Neural crest cell (in vitro differentiated cells): Measurements from ENCODE around the gene TARS2. TPM values are rescaled to one million over a fixed set of nuclear protein-coding genes. Genes with fewer than 3 reads are reported as not detected.
A peak's percentile ranks its signal among the peaks of the same experiment; 100 is the strongest.

Experiments used
- DNase-seq: peaks from one replicate; pipeline ENCODE4 v3.0.0; 2021; ENCODE audit warnings: low read depth, mixed read lengths, low spot score
- H3K27ac Mint-ChIP-seq: one replicate; pipeline ENCODE4 v1.8.0; 2021; ENCODE audit warnings: mild to moderate bottlenecking, mixed read lengths; ENCODE audit not compliant: unreplicated experiment
- H3K27me3 Mint-ChIP-seq: 2 replicates; pipeline ENCODE4 v1.8.0; 2021; ENCODE audit warnings: low read depth, mild to moderate bottlenecking, mixed read lengths
- H3K36me3 Mint-ChIP-seq: 2 replicates; pipeline ENCODE4 v1.8.0; 2021; ENCODE audit warnings: low read depth, mild to moderate bottlenecking, mixed read lengths
- H3K4me1 Mint-ChIP-seq: 2 replicates; pipeline ENCODE4 v1.8.0; 2021; ENCODE audit warnings: mixed read lengths
- H3K4me3 Mint-ChIP-seq: one replicate; pipeline ENCODE4 v1.8.0; 2021; ENCODE audit warnings: mild to moderate bottlenecking, mixed read lengths
- H3K9me3 Mint-ChIP-seq: 2 replicates; pipeline ENCODE4 v1.8.0; 2021; ENCODE audit warnings: mixed read lengths
- total RNA-seq: library from RNA; stranded (reverse); gene quantifications from 2 replicates; pipeline ENCODE4 v1.2.1, GENCODE V29; 2021
- TF ChIP-seq, protein P1 (sequence below): fragments of 200-600 bp; sonication (generic); conservative IDR thresholded peaks from 2 replicates; pipeline ENCODE4 v1.5.0; 2021; ENCODE audit warnings: antibody characterized with exemption, mild to moderate bottlenecking

The TARS2 gene
- total RNA-seq, 1 donor from 2014 or later: 31.1 TPM

DNA sequence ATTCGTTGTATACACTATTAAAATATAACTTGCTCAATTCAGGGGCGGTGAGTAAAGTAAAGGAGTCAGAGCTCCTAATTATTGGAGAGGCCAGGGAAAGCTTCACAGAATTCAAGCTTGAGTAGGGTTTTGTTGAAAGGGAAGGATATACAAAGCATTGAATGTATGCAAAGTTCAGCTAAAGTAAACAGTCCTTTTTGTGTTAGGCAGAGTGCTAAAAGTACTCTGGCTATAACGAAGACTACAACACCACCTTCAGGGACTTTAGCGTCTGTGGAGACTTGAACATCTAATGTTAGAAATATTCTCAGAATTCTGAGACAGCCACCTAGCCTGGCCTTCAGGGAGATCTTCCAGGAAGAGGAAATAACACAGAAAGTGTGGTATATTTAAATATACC is 29.4 kb downstream of the TARS2 start:
- TF ChIP-seq, protein P1, sequence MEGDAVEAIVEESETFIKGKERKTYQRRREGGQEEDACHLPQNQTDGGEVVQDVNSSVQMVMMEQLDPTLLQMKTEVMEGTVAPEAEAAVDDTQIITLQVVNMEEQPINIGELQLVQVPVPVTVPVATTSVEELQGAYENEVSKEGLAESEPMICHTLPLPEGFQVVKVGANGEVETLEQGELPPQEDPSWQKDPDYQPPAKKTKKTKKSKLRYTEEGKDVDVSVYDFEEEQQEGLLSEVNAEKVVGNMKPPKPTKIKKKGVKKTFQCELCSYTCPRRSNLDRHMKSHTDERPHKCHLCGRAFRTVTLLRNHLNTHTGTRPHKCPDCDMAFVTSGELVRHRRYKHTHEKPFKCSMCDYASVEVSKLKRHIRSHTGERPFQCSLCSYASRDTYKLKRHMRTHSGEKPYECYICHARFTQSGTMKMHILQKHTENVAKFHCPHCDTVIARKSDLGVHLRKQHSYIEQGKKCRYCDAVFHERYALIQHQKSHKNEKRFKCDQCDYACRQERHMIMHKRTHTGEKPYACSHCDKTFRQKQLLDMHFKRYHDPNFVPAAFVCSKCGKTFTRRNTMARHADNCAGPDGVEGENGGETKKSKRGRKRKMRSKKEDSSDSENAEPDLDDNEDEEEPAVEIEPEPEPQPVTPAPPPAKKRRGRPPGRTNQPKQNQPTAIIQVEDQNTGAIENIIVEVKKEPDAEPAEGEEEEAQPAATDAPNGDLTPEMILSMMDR: peak; percentile 4
- Mint-ChIP-seq H3K4me3 (peak overlapping the region; percentile 96), H3K27ac (no peak overlapping the region), H3K36me3 (no peaks in the 10 kb centered on the region), H3K4me1 (peaks cover 23% of the 10 kb centered on the region), H3K9me3 (no peaks in the 10 kb centered on the region), H3K27me3 (peaks cover 4% of the 10 kb centered on the region)
- no peak for DNase-seq

DNA sequence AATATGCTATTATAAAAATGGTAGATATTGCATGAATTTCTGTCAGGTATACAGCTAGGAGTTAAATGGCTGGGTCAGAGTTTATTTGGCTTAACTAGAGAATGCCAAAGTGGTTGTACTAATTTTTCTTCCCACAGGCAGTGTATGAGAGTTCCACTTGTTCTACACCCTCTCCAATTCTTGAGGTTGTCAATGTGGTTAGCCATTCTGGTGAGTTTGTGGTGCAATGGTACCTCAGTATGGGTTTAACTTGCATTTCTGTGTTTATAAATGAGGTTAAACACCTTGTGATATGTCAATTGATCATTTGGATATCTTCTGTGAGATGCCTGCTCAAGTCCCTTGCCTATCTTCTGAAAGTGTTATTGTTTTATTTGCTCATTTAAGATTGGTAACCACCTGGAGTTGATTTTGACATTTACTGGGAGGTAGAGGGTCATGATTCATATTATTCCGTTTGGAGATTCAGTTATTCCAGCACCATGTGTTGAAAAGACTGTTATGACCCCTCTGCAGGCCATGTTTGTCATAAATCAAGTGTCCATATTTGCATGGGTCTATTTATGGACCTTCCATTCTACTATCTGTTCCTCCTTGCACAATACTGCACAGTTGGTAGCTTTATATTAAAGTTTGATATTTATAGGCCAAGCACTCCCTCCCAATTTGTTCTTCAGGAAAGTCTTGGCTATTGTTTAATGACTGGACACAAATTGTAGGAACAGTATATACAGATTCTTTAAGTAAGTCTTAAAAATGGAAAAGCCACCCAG is 34.2 kb downstream of the TARS2 start:
- H3K27me3 Mint-ChIP-seq: no peaks in the 10 kb centered on the region
- H3K36me3 Mint-ChIP-seq: no peaks in the 10 kb centered on the region
- H3K4me1 Mint-ChIP-seq: peaks cover 4% of the 10 kb centered on the region
- TF ChIP-seq, protein P1: no peak
- H3K9me3 Mint-ChIP-seq: no peaks in the 10 kb centered on the region
- H3K27ac Mint-ChIP-seq: no peak overlapping the region
- H3K4me3 Mint-ChIP-seq: no peak overlapping the region
- DNase-seq: no peak

DNA sequence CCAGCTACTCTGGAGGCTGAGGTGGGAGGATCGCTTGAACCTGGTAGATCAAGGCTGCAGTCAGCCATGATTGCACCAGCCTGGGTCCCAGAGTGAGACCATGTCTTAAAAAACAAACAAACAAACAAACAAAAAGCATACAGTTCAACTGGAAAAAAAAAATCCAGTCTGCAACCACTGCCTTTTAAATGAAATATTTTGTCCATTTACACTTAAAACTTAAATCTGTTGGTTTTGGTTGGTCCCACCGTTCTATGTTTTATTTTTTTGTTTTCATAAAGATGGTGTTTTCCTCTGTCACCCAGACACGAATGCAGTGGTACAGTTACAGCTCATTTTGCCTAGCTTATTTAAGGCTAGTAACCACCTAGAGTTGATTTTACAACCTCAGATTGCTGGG is 38.1 kb downstream of the TARS2 start:
- H3K36me3 Mint-ChIP-seq: no peaks in the 10 kb centered on the region
- H3K27ac Mint-ChIP-seq: no peak overlapping the region
- no peaks in the 10 kb centered on the region for H3K4me1 Mint-ChIP-seq
- TF ChIP-seq, protein P1: no peak
- no peaks in the 10 kb centered on the region for H3K27me3 Mint-ChIP-seq
- no peak overlapping the region for H3K4me3 Mint-ChIP-seq
- DNase-seq: no peak
- H3K9me3 Mint-ChIP-seq: no peaks in the 10 kb centered on the region

DNA sequence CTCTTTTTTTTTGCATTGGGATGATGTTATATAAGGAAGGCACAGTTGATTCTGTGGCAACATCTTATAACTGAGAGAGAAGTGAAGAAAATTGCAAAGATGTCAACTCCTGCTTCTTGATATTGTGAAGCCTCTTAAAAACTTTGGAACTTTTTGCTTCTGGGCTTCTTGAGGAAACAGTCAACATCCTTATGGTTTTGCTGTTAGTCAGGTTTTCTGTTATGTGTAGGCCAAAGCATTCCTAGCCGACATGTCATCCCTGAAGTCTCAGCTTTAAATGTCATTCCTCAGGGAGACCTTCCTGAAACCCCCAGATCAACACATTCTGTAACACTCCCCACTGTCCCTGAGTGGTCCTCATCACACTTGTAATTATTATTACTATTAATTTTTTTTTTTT is 41.0 kb downstream of the TARS2 start:
- H3K27ac Mint-ChIP-seq: no peak overlapping the region
- TF ChIP-seq, protein P1: no peak
- no peaks in the 10 kb centered on the region for H3K36me3 Mint-ChIP-seq
- no peaks in the 10 kb centered on the region for H3K27me3 Mint-ChIP-seq
- H3K4me3 Mint-ChIP-seq: no peak overlapping the region
- H3K9me3 Mint-ChIP-seq: no peaks in the 10 kb centered on the region
- peaks cover 14% of the 10 kb centered on the region for H3K4me1 Mint-ChIP-seq
- DNase-seq: no peak

DNA sequence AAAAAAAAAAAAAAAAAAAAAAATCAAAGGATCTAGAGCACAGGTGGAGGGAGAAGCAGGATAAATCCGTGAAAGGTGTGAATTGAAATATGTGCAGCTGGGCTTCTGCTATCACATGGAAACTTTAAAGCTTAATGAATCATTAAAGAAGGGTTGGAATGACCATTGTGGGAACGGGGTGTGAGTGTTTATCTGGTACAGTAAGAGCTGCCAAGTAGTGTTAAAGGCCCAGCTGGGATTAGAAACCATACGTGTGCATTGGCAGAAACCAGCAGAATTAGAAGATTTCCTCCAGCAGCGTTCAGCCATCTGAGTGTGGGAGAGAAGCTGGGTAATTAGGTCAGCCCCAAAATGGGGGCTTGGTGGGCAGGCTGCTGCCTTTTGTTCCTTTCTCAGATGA is 41.8 kb downstream of the TARS2 start:
- no peak overlapping the region for H3K4me3 Mint-ChIP-seq
- TF ChIP-seq, protein P1: no peak
- H3K36me3 Mint-ChIP-seq: no peaks in the 10 kb centered on the region
- H3K4me1 Mint-ChIP-seq: peaks cover 14% of the 10 kb centered on the region
- DNase-seq: no peak
- H3K27me3 Mint-ChIP-seq: no peaks in the 10 kb centered on the region
- H3K27ac Mint-ChIP-seq: no peak overlapping the region
- H3K9me3 Mint-ChIP-seq: no peaks in the 10 kb centered on the region
